Measurements from ENCODE around the gene DCAF7.

DCAF7 gene, protein sequence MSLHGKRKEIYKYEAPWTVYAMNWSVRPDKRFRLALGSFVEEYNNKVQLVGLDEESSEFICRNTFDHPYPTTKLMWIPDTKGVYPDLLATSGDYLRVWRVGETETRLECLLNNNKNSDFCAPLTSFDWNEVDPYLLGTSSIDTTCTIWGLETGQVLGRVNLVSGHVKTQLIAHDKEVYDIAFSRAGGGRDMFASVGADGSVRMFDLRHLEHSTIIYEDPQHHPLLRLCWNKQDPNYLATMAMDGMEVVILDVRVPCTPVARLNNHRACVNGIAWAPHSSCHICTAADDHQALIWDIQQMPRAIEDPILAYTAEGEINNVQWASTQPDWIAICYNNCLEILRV

DNA sequence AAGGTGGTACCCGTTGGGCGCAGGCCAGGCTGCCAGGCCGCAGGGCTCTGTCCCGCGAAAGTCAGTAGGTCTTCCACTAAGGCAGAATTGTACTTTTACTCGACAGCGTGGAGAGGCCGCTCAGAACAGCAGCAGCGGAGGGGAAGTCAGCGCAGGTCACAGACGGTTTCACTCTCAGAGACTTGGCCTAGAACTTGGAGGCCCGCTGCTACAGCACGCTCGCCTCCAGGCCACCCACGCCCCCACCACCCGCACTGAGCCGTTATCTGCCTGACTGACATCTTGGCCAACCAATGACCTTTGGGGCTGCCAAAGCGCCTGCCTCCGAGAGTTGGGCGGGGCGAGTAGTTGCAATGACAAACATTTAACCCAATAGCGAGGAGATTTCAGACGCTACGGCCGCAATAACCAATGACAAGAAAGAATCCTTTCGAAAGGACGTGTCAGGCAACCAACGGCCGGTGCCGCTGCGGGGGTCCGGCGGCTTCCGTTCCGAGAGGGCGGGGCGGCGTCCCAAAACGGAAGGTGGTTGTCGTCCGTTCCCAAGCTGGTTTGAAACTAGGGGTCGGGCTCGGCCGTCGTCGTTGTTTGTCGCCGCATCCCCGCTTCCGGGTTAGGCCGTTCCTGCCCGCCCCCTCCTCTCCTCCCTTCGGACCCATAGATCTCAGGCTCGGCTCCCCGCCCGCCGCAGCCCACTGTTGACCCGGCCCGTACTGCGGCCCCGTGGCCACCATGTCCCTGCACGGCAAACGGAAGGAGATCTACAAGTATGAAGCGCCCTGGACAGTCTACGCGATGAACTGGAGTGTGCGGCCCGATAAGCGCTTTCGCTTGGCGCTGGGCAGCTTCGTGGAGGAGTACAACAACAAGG lies at the start of gene DCAF7:
Gene DCAF7, plus strand, starts transcription at position 532 of the 871 bp plus-strand sequence. Its CDS starts 201 bp downstream, at position 733.
- DNase-seq (ENCODE audit: low read depth) = peak; percentile 99

DNA sequence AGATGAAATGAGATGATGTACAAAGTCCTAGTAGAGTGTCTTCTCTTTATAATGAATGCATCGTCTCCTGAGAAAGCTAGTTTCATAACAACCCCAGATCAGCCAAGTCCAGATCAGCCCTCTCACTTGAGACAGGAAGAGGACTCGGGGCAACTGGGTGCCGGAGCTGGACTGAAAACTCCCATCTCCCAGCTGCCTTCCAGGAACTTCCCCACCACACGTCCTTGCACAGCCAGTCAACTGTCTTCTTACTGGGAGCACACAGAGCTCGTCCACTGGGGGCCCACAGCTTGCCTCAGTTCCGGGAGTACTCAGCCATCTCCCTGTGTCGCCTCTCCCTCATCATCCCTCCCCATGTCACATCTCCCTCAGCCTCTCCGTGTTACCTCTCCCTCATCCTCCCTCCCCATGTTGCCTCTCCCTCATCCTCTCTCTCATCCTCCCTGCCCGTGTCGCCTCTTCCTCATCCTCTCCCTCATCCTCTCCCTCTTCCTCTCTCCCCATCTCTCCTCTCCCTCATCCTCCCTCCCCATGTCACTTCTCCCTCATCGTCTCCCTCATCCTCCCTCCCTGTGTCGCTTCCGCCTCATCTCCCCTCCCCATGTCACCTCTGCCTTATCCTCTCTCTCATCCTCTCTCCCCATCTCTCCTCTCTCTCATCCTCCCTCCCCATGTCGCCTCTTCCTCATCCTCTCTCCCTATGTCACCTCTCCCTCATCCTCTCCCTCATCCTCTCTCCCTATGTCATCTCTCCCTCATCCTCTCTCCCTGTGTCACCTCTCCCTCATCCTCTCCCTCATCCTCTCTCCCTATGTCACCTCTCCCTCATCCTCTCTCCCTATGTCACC lies 49.5 kb upstream of the DCAF7 start:
- DNase-seq (ENCODE audit: low read depth) = no peak

DNA sequence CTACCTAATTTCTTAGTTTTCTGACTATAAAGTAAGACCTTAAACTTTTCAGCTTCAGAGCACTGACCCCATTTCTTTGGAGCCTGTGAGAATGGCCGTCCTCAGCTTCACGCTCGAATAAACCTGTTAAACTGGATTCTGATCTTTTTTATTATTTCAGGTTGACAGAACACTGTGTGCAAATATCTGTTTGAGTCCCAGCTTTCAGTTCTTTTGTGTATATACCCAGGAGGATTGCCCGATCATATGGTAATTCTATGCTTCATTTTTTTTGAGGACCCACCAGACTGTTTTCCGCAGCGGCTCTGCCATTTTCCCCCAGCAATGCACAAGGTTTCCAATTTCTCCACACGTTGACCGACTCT lies 47.0 kb upstream of the DCAF7 start:
- no peak for DNase-seq (ENCODE audit: low read depth)

DNA sequence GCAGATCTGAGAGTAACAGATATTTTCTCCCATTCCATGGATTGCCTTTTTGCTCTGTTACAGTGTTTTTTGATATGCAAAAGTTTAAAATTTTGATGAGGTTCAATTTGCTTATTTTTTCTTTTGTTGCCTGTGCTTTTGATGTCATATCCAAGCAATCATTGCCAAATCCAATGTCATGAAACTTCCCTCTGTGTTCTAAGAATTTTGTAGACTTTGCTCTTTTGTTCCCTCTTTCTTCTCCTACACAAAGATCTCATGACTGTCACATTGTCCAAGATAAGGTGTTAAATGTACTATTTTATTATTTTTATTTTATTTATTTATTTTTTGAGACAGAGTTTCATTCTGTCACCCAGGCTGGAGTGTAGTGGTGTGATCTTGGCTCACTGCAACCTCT lies 46.0 kb upstream of the DCAF7 start:
- DNase-seq (ENCODE audit: low read depth) = no peak

DNA sequence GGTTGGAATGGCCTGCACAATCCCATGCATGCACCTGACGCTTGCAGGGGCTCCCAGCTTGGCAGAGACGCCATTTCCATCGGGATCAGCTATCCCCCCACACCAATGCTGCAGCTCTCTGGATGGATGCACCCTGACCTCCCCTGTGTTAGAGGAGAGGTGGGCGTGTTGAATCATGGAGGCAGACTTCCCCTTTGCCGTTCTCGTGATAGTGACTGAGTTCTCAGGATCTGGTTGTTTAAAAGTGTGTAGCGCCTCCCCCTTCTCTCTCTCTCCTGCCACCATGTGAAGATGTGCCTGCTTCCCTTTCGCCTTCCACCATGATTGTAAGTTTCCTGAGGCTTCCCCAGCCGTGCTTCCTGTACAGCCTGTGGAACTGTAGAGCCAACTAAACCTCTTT lies 44.9 kb upstream of the DCAF7 start:
- no peak for DNase-seq (ENCODE audit: low read depth)

DNA sequence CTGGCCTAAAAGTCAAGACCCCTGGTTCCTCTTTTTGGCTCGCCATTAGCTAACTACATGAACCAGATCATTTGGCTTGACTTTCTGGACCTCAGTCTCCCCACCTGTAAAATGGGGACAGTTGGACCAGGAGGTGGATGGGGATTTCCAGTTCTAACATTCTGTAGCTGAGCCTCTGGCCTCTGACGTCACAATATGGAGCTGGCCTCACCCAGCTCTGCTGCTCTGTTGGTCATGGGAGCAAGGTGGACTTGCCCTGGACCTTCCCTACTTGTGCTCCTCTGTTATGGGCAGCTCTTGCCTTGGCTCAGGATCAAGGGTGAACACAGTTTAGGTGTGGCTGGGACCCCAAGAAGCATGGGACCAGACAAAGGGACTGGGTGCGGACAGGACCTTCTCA lies 43.6 kb upstream of the DCAF7 start:
- no peak for DNase-seq (ENCODE audit: low read depth)

DNA sequence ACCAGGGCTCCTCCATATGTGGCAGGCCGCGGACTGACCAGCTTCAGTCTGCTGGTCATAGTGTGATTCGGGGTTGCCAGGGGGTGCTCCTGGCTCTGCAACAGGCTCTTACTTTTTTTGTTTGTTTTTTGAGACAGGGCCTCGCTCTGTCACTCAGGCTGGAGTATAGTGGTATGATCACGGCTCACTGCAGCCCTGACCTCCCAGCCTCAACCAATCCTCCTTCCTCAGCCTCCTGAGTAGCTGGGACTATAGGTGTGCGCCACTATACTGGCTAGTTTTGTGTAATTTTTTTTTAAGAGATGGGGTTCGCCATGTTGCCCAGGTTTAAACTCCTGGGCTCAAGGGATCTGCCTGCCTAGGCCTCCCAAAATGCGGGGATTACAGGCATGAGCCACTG lies 38.9 kb upstream of the DCAF7 start:
- DNase-seq (ENCODE audit: low read depth) = no peak

DNA sequence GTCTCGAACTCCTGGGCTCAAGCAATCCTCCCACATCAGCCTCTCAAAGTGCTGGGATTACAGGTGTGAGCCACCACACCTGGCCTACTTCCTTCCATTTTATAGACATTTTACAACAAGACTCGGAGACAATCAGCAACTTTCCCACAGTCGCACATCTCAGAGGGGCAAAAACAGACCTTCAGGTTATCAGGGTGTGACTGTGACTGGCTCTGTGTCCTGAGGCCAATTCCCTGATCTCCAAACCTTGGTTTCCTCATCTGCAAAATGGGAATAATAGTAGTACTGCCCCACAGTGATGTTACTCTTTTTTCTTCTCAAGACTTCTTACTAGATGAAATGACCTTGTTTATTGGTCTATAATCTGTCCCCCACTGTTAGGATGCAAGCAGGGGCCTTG lies 37.9 kb upstream of the DCAF7 start:
- no peak for DNase-seq (ENCODE audit: low read depth)

DNA sequence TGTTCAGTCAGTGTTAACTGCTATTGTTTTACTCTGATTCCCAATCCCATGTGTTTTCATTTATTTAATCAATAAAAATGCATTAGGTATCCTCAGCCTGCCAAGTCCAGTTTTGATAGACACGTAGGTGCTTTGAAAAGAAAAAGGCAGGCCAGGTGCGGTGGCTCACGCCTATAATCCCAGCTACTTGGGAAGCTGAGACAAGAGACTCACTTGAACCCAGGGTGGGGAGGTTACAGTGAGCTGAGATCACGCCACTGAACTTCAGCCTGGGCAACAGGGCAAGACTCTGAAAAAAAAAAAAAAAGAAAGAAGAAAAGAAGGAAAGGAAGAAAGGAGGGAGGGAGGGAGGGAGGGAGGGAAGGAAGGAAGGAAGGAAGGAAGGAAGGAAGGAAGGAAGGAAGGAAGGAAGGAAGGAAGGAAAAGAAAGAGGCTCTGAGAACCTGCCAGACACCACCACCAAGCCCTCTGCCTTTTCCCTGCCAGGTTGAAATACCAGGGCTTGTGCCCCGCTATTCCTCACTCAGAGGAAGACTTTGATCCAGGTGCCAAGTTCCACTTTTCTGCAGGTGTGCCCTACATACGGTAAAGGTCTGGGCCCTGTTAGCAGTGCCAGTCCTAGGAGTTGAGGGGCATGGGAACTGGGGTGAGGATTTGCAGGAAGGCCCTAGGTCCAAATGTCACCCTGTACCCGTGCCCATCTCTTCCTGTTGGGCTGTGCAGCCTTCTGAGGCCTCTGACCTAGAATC lies 37.2 kb upstream of the DCAF7 start:
- DNase-seq (ENCODE audit: low read depth) = no peak

DNA sequence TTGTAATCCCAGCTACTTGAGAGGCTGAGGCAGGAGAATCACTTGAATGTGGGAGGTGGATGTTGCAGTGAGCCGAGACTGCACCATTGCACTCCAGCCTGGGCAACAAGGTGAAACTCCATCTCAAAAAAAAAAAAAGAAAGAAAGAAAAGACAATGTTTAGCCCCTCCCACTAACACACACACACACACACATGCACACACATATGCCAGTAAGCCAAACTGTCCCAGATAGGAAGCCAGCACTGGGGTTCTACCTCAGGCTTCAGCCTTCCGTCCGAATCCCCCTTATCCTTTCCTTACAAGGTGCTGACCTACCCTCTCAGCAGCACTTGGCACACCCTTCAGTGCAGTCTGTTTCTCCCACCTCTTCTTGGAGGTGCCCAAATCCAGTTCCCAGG lies 35.8 kb upstream of the DCAF7 start:
- DNase-seq (ENCODE audit: low read depth) = no peak

DNA sequence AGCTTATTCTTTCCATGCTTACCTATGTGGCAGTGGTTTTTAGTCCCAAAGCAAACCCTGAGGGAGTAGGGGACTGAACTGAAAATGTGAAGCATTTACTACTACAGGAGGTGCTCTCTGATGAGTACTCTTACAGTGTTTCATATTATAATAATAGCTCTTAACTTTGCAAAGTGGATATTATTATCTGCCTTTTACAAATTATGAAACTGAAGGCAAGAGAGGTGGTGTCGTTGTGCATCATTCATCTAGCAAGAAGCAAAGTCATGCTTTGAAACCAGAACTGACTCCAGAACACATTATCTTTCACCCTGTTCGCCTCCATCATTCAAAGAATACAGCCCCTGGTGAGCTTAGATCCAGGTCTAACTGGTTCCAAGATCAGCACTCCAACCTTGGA lies 35.3 kb upstream of the DCAF7 start:
- no peak for DNase-seq (ENCODE audit: low read depth)

DNA sequence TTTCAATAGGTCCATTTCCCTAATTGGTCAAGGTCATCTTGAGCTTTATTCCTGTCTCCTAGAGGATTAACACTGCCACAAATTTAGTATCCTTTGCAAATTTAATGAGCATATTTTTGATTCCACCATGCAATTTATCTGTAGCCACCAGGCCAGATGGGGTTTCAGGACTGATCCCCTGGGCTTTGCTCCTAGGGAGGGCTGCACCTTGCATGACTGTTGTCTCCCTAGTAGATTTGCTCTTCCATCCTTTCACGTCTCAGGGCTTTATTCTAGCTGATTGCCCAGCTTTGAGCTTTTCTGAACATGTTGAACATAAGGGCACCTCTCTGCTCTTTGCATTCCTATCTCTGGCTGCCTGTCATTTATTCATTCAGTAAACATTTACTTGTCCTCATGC lies 34.9 kb upstream of the DCAF7 start:
- no peak for DNase-seq (ENCODE audit: low read depth)

DNA sequence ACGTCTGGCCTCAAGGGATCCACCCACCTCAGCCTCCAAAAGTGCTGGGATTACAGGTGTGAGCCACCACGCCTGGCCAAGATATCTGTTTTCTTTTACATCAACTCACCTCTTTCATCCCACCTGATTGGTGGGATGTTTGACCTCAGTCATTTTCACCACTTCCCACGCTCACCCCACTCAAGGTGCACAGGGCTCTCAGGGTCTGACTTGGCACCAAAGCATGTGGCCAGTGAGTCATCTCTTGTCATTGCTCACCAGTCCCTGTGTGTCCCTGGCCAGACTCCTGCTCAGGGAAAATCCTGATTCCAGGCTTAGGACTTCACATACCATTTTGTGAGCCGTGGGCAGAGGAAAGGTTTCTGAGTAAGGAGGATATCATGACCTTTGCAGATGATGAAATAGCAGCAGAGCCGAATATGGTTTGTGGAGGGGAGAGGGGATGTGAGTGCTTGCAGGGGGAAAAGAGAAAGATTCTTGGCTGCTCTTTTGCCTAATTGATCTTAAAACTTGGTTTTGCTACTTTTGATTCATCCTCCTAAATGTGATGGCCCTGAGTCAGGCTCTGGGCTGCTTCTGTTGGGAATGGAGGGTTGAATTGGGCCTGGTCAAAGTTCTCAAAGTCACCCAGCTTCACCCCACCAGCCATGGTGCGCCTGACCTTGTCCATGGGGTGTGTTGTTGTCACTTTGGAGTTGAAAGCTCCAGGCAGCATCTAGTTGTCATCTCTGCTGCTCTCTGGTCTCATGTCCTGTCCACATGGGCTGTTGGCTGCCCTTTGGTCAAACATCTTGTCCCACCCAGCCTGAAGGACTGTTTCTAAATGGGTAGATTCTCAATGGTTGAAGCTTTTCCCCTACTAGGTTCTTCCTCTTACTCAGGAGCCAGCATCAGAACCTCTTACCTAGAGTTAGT lies 33.1 kb upstream of the DCAF7 start:
- DNase-seq (ENCODE audit: low read depth) = no peak

DNA sequence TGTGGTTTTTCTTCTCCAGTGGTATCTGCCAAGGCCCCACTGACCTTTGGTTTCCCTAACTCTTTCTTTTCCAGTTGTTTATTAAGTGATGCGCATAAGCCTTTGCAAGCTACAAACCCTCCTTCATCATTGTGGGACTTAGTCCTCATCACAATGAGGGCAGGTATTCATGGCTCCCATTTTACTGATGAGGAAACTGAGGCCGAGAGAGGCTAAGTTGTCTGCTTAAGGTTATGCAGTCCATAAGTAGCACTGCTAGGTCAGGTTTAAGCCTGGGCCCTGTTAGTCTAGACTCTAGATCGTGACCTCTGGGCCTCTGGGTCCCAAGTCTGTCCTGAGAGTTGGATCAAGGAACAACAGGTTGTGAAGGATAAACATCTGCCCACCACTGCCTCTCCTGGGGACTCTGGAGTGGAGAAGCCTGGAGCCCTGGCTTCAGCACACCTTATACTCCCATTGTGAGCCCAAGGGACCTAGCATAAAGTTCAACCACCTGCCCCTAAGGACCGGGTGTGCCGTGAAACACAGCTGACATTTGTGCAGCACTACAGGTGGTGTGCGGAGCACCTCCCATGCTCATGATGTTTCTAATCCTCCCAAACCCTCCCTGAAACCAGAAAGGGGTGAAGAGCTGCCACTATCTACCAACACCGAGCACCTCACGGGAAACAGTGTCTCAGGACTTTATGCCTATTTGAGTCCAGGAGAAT lies 32.3 kb upstream of the DCAF7 start:
- DNase-seq (ENCODE audit: low read depth) = no peak

DNA sequence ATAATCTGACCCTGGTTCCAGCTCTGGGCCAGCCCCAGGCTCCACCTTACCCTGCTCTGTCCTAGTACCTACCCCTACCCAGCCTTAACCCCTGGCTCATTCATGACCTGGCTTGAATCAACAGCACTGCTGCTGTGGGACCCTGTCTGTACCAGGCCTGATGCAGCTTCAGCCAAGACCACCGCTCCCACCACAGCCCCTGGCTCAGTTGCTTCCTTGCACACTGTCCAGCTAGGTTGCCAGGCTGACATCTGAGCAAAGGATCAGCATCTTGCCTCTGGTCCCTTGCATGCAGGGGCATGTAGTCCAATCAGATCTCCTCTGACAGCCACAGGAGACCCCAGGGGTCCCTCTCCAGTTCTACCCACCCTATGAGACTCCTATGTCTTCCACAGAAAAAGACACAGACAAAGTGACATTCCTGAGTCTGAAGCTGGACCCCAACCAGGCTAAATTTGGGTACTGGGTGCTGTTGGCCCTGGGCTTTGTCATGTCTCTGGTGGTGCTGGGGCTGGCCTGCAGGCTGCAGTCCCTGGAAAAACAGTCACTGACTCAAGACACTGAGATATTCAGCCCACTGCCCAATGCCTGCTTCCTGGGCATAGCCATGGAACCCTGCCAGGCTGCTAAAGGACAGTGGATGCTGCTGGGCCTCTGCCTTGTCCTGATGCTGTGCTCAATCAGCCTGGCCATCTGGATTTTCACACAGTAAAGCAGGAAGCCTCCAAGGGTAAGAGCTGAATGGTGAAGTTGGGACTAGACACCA lies 31.0 kb upstream of the DCAF7 start:
- DNase-seq (ENCODE audit: low read depth) = no peak

DNA sequence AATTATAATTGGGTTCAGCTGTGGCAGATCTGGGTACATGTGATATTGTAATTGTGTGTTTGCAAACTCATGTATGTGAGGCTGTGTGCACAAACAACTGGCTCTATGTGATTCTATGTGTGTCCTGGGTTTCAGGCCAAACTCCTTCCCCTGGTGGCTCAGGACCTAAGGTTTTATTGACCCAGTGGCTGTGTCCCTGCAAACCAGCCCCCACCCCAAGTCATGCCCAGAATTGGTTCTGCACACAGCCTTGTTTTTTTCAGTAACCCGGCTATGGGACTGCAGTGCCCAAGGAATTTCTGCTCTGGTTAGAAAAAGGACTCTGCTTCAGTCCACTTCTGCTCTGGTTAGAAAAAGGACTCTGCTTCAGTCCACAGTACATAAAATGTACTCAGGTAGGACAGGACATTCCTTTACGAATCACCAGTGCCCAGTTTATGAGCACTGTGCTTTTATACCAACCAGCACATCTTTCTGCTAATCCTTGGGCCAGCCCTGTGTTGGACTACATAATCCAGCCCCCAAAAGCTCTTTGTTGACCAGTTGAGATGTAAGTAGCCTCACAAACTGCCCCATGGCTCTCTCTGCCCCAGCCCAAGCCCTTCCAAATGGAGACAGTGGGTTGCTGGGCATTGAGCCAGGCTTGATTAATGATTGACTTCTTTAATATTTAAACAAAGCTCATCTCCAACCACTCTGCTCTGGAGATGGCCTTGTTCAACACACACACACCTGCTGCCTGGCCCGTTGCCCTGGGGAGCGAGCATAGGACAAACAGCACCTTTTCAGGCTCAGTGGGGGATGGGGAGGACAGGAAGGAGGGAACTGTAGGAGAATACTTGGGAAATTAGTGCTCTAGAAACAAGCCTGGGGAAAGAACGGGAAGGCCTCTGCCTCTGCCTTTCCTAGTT lies 30.1 kb upstream of the DCAF7 start:
- no peak for DNase-seq (ENCODE audit: low read depth)

DNA sequence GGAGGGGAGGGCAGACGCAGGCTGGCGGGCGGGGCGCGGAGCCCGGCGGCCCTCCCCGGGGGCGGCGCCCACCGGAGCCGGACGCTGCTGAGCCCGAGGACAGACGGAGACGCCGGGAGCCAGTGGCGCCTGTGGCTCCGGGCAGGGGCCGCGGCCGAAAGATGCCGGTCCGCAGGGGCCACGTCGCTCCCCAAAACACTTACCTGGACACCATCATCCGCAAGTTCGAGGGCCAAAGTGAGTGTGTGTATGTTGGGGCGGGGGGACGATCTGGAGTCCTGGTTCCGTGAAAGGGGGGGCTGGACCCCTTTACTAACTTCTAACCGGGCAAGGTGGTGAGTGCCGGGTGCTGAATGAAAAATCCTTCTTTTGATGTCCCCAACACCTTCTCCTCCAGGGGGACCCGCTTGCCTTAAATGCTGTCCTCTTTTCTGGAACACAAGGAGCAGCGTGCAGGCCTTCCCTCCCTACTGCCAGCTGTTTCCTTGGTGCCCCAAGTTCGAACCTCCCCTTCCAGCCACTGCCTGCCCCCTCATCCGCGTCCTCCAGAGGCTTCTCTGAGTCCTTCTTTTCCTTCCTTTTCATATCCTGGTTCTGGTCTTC lies 26.9 kb upstream of the DCAF7 start, which contains the start of gene KCNH6:
Gene KCNH6, plus strand, starts transcription at position 106 of the 603 bp plus-strand sequence. Its CDS starts 56 bp downstream, at position 162.
- no peak for DNase-seq (ENCODE audit: low read depth)

DNA sequence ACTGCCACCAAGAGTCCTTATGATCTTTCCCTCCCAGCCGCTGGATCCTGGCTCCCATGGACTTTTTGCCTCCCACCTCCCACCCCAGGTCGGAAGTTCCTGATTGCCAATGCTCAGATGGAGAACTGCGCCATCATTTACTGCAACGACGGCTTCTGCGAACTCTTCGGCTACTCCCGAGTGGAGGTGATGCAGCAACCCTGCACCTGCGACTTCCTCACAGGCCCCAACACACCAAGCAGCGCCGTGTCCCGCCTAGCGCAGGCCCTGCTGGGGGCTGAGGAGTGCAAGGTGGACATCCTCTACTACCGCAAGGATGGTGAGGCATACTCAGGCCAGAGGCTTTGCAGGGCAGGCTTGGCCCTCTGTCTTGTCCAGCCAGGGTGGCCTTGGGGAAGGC lies 26.2 kb upstream of the DCAF7 start:
- no peak for DNase-seq (ENCODE audit: low read depth)
